HG02588 (cell line): ENCODE measurements around the gene RHOA.
A peak's percentile ranks its signal among the peaks of the same experiment; 100 is the strongest.
"Not testable (repeated sequence)": the region's sequence is repeated elsewhere in the genome, so short reads cannot be mapped to it uniquely, and the experiment has no call there.

Source experiments
- ATAC-seq: cut with Tn5 transposase; IDR thresholded peaks from one replicate; pipeline ENCODE4 v1.9.1; 2021; ENCODE audit warnings: mild to moderate bottlenecking, moderate library complexity; ENCODE audit not compliant: unreplicated experiment

RHOA gene

DNA sequence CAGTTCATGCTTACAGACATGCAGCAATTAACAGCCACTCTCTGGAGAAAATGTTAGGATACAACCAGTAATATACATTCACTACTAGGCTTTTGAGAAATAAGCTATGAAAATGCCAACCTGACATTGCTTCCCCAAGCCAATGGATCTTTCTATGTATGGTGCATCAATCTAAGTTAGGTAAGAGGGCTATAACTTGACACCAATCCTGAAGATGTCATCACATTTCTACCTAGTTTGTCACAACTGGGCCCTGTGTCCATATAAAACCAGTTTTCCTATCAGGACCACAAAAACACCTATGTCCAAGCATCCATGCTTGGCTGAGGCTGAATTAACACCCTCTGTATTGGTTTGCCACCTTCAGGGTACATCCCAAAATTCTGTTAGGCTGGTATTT lies 39.8 kb downstream of the RHOA start:
- no peak for ATAC-seq

DNA sequence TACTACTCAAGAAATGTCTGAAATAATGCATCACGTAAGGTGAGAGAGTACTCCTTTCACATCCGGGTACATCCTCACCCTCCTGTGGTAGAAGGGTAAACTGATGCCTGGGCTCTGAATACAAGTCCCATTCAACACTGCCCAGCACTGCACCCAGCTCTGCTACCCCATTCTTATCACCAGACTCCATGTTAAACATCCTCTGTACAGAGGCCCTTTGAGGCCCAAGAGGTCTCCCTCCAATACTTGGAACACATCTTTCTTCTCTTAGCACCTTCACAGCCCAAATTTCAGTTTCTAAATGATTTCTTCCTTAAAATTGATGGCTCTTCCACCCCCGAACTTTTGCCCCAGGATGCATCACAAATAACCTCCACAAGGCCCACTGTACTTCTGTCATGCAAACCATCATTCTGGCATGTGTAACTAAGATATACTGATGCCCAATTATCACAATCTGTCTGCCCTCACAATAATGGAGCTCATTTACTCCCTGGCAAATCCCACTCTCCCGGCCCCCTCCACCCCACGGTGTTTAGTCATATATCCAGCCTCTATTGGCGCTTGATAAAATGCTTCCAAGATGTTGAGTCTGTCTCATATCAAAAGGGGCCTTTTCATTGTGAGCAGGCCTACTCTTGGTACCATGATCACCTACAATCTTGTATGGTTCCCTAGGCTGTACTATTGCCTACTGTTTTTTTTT lies 41.0 kb downstream of the RHOA start:
- ATAC-seq = no peak

DNA sequence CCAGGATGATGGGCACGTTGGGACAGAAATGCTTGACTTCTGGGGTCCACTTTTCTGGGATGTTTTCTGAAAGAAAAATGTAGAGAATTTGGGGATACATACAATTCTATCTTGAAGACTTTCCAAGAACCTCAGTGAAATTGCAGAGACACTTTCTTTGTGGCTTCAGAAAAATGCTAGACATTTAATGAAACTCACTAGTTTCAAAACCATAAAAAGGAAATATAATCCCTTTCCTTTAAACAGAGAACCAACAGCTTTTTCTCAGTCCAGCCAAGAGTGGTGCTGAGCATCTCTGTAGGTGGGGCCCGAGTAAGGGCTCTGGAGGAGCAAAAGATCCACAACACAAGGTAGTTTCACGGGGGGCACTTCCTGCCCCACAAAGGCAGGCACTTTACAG lies 49.2 kb downstream of the RHOA start:
- ATAC-seq = no peak

DNA sequence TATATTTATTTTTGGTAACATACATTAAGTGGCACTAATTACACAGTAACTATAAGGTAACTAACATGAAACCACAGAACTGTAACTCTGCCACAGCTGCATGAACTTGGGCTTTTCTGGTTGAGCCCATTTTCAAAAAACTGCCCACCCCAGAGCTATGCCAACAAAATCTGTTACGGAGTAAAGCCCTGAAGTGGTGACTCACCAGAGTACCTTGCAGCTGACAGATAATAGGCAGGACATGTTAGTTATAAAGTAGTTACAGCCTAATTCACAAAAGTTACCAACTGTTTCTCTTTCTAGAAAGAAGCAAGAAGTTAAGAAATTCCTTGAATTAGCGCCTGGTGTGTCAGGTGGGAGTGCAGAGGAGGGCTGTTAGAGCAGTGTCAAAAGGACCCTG lies 52.2 kb downstream of the RHOA start:
- no peak for ATAC-seq

DNA sequence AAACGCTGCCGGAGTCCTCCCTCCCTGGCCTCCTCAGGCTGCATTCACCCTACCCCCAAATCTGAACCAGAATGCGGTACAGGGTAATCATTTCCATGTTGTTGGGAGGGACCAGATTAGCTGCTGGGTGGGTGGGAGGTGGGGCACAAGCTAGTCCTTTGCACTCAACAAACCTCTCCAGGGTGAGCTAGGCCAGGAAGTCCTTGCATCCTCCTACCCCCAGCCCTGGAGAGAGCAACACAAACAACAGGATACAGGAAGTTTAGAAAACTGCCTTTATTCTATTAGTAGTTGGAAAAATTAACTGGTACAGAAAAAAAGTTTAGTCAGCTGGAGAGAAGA lies 52.9 kb downstream of the RHOA start:
- ATAC-seq = peak; percentile 3

DNA sequence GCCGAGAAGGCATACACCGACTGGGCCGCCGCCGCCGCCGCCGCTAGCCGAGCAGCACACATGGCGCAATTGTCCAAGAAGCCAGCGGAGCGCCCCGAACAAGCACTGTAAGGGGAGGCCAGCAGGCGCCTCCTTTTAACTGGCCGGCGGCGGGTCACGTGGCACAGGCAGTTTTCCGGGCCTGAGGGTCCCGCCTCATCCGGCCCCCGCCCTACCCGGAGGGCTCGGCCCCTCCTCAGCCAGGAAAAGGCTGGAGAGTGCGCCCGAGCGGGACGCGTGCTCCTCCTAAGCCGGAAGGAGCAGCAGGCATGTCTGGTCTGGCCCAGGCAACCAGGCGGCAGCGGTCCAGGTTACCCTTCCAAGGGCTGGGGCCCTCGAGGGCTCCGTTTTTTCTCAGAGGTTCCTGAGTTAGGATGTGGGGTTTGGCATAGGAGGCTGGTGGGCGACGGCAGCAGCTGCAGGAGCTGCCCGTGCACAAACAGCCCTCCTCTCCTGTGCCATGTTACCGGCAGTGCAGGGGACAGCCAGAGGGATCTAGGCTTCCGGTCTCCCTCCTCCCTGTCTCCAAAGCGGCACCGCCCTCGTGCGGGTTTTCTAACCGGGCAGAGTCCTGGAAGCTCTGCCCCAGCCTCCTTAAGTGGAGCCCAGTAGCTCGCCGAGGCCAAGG lies 53.4 kb downstream of the RHOA start, which contains the start of gene GPX1:
GPX1 (minus strand) TSS at position 137 of the 667 bp plus-strand sequence; CDS start at position 62, 75 bp downstream.
- ATAC-seq = peak; percentile 87

DNA sequence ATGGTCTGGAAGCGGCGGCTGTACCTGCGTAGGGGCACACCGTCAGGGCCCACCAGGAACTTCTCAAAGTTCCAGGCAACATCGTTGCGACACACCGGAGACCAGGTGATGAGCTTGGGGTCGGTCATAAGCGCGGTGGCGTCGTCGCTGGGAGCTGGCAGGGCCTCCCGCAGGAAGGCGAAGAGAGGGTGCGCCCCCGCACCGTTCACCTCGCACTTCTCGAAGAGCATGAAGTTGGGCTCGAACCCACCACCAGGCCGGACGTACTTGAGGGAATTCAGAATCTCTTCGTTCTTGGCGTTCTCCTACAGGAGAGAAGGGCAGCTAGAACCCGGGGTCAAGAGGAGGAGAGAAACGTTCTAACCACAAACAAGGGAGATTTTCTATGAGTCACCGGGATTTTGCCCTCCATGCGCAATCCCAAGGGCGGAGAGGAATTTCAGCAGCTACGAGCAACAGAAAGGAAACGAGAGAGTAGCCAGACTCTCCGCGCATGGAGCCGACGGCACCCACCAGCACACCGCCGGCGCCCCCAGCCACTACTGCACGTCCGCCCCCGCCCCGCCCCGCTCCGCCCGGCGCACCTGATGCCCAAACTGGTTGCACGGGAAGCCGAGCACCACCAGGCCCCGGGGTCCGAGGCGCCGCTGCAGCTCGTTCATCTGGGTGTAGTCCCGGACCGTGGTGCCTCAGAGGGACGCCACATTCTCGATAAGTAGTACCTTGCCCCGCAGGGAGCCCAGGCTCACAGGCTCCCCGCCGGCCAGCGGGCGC lies 54.1 kb downstream of the RHOA start:
- not testable (repeated sequence) for ATAC-seq

DNA sequence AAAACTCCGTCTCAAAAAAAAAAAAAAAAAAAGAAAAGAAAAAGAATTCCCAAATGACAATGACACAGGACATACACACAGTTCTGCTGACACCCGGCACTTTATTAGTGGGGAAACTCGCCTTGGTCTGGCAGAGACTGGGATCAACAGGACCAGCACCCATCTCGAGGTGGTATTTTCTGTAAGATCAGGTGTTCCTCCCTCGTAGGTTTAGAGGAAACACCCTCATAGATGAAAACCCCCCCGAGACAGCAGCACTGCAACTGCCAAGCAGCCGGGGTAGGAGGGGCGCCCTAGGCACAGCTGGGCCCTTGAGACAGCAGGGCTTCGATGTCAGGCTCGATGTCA lies 54.7 kb downstream of the RHOA start:
- not testable (repeated sequence) for ATAC-seq

DNA sequence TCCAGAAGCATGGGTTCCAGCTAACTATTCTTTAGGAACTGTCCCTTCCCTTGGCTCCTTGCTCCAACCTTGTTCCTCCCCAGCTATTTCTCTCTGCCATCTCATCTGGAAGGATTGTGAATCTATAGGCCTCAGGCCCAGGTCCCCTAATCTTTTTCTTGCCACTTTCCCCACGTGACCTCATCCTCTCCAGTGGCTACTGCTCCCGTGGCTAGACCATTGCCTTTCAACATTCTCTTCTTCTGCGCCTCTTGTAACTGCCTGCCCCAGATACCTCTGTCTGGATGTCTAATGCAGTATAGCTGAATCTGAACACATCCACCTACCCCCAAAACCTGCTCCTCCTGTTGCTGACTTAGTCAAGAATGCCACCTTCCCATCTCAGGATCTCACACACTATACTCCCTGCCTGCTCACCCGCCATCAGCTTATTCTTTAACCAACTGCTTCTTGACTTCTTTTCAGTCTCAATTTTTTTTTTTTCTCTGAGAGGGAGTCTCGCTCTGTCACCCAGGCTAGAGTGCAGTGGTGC lies 58.8 kb downstream of the RHOA start:
- ATAC-seq = no peak

DNA sequence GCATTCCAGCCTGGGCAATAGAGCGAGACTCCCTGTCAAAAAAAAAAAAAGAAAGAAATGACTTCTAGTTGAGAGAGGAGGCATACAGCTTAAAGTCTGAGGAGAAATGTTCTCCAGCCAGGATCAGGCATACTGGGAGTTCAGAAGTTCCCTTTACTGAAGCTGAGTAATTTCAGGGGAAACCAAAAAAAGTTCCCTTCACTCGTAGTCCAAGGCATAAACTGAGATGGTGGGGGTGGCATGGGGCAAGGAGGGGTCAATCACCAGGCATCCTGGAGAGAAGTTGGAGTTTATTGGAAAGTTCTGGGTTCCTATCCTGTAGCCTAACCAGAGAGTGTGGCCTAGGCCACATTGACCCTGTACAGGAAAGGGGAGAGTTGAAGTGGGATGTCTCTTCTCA lies 59.5 kb downstream of the RHOA start:
- no peak for ATAC-seq

DNA sequence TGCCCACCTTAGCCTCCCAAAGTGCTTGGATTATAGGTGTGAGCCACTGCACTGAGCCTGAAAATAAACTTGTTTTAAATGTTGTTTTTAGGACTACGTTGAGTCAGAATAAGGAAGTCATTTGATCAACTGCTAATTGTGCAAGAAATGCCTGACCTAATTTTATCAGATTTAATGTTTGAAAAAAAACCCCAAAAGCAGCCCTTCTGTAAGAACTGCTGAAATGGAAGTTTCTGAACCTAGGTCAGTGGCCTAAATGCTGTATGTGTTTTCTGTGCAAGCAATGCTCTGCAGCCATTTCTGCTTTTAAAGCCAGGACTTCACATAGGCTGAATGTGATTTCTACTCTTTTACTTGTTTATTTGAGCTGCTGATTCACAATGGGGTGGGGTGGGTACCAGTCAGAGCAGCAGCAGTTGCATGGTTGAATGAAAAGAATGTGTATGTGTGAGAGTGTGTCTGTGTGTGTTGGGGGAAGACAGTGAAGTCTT lies 60.2 kb downstream of the RHOA start:
- ATAC-seq = no peak

DNA sequence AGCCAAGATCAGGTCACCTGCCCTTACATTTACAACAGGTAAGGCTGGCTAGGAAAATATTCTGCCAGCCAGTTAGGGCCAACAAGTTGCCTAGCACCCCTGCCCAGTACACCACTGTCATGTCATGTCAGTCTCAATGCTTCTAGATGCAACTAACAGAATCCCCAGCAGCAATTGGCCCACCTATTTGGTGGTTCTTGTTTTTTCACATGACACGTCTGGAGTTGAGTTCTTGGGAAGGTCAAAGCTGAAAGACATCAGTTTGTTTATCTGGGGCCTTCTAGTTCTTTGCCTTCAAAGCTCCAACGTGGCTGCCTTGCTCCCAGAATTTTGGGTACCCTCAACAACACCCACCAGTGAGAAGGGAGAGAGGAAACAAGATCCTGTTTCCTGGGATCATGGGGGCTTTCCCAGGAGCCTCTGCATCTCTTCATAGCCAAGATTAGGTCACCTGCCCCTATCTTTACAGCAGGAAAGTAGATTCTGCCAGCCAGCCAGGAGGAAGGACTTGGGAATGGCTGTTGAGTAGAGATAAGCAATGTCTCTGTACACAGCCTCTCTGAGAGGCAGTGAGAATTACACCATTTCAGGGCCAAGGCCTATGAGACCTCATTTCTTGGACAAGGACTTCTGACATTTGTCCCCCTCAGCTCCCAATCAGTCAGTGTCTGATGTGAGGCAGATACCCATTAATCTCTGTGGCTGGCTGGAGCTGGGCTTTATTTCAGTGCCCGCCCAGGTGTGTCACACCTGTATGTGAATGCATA lies 62.2 kb downstream of the RHOA start:
- no peak for ATAC-seq

DNA sequence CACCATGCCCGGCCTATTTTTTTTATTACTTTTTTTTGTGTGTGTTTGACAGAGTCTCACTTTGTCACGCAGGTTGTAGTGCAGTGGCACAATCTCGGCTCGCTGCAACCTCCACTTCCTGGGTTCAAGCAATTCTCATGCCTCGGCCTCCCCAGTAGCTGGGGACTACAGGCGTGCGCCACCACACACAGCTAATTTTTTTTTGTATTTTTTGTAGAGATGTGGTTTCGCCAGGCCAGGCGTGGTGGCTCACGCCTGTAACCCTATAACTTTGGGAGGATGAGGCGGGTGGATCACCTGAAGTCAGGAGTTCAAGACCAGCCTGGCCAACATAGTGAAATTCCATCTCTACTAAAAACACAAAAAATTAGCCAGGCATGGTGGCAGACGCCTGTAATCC lies 63.4 kb downstream of the RHOA start:
- not testable (repeated sequence) for ATAC-seq

DNA sequence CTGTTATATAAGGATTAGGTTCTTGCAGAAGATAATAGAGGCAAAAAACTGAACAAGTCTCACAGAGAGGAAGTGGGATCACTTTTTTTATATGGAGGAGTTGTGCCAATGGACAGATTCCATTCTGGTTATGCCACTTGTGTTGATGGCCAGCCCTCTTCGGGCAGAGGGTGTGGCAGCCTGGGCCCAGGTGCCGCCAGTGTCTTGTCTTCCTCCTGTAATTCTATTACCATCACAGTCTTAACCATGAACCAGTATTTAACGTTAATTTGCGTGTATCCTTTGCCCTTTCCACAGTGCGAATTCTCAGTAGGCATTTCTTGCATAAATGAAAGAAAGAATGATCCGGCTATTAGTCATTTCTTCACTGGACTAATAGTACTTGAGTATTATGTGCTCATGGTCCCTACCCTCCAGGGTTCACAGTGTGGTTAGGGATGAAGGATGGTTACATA lies 65.0 kb downstream of the RHOA start:
- no peak for ATAC-seq

DNA sequence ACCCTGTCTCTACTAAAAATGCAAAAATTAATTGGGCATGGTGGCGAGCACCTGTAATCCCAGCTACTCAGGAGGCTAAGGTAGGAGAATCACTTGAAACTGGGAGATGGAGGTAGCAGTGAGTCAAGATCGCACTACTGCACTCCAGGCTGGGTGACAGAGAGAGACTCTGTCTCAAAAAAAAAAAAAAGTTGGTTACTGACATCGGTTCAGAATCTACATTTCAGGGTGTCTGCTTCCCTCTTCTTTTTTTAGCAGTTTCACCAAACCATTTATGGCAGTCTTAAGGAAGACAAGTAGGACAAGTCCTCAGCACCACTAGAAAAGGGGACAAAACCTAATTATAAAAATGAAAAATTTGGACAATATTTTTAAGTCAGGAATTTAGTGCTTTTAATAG lies 68.6 kb downstream of the RHOA start:
- no peak for ATAC-seq

DNA sequence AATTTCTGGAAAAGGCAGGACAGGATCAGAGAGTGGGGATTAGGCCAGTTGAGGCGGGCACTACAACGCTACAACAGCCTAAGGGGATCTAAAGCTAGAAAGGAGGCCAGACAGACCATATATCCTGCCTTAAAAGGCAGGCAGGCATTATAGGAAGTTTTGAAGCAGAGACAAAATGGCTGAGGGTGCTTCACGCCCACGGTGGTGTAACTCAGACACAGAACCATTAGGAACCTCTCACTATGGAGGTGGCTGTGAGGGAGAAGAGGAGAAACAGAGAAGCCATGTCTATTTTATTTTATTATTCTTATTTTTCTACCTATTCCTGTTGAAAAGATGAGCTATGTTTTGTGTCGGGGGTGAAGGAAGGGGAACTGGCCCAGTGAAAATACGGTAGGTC lies 69.8 kb downstream of the RHOA start:
- no peak for ATAC-seq

DNA sequence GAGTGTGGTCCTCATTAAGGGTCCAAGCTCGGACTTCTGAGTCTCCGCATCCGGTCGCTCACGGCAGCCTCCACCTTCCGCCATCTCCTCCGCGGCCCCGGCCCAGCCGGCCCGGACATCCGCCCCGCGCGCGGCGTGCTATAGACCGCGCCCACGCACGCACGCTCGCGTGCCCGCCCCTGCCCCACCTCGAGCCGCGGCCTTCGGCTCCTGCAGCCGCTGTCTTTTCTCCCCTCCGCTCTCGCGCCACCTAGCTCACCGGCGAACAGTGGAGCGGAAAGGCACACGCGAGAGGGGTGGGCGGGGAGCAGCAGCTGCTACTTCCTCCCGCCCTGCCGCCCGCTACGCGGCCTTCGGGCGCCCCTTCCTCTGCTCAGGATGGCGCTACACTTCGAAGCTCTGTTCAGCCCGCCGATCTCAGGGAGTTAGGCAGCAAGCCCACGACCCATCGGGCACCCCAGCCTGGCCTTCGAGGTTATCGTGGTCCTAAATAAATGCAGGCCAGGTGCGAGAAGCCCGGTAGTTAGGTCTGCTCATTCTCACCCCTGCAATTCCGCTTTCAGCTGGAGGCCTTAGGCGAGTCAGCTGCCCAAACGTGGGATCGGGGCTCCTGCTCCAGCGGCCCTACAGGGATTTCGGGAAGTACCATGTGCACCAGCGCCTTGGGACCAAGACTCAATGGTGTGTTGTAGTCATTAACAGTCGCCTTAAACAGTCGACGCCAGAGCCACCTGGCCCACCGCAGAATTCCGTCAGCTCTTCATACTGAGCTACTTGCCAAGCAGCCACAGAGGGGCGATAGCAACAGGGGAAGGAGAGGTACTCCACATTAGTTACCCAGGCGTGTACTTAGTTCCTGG lies 71.6 kb downstream of the RHOA start, which contains the start of gene USP4:
USP4 (minus strand) TSS at position 113 of the 860 bp plus-strand sequence; CDS start at position 84, 29 bp downstream.
- peak; percentile 85 for ATAC-seq

DNA sequence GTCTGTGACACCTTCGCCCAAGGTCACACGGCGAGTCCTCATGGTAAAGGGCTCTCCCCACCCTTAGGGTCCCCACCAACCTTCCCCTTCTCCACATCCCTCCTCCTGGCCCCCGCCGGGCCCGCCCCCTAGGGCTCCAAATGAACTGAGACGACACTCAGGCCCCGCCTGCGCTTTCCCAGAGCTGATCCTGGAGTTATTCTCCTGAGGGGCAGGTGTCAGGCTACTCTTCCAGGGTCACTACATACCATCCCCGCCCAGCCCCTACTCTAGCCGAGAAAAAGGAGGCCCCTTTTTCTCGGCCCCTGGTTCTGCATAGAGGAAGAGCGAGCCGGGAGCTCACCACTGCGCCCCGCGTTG lies 72.2 kb downstream of the RHOA start:
- ATAC-seq = peak; percentile 4

DNA sequence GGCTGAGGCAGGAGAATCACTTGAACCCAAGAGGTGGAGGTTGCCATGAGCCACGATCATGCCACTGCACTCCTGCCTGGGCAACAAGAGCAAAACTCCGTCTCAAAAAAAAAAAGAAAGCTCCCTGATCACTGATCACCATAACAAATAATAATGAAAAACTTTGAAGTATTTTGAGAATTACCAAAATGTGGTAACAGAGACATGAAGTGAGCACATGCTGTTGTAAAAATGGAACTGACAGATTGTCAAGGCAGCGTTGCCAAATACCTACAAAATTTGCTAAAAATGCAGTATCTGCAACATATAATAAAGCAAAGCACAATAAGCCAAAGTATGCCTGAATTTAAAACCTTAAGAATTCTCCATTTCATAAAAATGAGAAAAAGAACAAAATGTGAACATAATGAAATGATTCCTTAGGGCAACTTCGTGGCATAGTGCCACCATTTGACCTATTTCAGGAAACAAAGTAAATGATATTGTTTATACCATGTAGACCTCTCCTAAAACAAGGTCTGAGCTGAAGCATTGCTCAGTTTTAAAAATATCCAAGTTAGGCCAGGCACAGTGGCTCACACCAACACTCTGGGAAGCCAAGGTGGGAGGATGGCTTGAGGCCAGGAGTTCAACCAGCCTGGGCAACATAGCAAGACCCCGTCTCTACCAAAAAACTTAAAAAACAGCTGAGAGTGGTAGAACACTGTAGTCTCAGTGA lies 77.7 kb downstream of the RHOA start:
- ATAC-seq = no peak
